HG03135 (cell line): ENCODE measurements around the gene GALR1.

Experiments used
- ATAC-seq: cut with Tn5 transposase; IDR thresholded peaks from one replicate; pipeline ENCODE4 v1.9.1; 2021; ENCODE audit warnings: mild to moderate bottlenecking, moderate library complexity; ENCODE audit not compliant: unreplicated experiment

Gene GALR1

DNA sequence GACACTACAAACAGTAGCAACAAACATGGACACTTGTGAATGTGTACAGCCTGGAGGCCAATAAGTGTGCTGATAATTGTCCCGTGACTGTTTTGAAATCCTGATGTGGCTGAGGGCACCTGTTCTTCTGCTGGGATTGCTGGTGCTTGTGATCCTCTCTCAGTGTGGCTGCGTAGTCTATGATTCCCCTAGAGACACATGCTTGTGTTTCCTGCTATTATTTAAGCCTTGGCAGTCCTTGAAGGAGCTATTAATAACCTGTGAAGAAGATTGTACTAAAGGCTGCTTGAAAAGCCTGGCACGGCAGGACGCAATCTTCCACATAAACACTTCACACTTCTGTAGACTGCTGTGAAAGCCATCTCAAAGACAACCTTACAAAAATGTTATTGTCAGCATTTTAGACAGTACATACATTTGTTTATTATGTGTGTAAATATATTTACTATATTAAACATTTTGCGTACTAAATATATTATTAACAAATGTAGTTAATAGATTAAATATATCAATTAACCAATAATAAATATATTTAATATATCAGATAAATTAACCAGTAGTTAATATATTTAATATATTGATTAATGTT lies 71.4 kb downstream of the GALR1 start:
- no peak for ATAC-seq

DNA sequence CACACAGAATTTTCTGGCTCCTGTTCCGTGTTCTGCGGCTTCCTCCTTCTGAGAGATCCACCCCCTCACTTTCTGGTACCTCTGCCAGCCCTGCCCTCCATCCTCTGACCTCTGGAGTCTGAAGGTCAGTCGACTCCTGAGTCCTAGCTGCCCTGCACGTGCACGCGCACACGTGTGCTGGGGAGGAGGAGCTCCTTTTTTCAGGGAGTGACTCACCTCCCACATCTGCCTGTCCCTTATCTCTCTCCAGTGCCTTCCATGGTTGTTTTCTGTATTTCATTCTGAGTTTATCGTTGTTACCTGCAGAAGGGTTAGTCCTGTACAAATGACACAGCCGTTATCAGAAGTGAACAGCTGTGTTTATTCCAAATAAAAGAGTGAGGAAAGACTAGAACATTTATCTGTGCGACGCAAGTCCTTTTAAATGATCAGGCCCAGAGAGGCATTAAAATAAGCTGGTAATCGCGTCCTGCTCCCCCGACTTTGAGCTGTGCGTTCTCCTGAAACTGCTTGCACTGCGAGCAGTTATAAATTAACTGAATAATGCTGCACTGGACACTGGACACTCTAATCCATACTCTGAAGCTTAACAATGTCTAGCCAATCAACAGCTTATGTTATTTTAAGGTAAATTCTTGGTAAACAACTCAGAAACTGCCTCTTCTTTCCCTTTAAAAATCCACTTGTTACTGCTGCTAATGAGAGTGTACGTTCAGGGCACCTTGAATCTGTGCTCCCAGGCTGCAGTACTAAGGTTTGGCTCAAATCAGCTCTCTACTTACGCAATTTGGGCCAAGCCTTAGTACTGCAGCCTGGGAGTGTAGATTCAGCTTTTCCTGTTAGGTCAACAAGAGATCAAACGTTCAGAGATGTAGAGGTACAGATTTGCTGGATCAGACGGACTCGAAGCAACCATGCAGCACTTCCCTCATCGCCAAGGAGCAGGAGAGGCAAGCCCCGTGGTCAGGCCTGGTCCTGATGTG lies 72.5 kb downstream of the GALR1 start:
- ATAC-seq = no peak

- no peak for ATAC-seq
Measured at GRCh38 chr18:77323640-77324299, 74.1 kb downstream of the GALR1 start.
